Stimulated activated CD8-positive, alpha-beta memory T cell treated with anti-CD3 and anti-CD28 coated beads, Interleukin-7, amount 100 ng/mL, for 1 hour (primary cell): Measurements from ENCODE around the gene MEIKIN.
"Not testable (repeated sequence)": the region's sequence is repeated elsewhere in the genome, so short reads cannot be mapped to it uniquely, and the experiment has no call there.

Experiments
- DNase-seq, 2 donors: peaks; one replicate each; pipeline ENCODE4 v3.0.0-alpha.2; 2020; ENCODE audit warnings: low read depth in 2 of 2

MEIKIN gene

GRCh38 chr5:131906668-131907067, 38.8 kb downstream of the MEIKIN start:
- DNase-seq: no peak

GRCh38 chr5:131902266-131902665, 43.2 kb downstream of the MEIKIN start:
- not testable (repeated sequence) for DNase-seq

DNA sequence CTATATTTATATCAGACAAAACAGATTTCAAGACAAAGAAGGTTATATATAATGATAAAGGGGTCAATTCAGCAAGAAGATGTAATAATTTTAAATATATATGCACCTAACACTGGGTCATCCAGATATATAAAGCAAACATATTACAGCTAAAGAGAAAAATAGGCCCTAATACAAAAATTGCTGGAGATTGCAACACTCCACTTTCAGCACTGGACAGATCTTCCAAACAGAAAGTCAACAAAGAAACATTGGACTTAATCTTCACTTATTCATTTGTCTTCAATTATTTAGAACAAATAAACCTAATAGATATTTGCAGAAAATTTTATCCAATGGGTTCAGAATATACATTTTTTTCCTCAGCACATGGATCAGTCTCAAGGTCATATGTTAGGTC, 45.8 kb downstream of the MEIKIN start:
- DNase-seq: no peak

DNA sequence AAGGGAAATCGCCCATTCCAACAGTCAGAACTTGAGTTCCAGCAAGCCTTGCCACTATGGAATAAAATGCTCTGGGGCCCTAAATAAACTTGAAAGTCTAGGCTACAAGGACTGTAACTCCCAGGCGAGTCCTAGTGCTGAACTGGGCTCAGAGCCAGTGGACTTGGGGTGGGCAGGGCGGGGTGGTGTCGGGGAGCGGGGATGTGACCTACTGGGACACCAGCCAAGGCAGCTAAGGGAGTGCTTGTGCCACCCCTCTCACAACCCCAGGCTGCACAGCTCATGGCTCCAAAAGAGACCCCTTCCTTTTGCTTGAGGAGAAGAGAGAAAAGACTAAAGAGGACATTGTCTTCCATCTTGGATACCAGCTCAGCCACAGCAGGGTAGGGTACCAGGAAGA, 61.5 kb downstream of the MEIKIN start:
- no peak for DNase-seq

GRCh38 chr5:131879705-131880104, 65.8 kb downstream of the MEIKIN start:
- no peak for DNase-seq

DNA sequence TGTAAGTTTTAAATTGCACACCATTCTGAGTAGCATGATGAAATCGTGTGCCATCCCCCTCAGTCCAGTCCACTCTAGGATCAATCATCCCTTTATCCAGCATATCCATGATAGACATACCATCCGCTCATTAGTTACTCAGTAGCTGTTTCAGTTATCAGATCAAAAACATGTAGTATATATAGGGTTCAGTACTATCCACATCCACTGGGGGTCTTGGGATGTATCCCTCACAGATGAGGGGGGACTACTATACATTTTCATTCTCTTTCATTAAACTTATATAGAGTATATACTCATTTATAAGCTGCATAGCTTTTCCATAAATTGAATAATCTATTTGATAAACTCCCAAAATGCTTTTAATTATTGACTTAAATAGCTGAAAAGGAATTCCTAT, 67.6 kb downstream of the MEIKIN start:
- DNase-seq: no peak

DNA sequence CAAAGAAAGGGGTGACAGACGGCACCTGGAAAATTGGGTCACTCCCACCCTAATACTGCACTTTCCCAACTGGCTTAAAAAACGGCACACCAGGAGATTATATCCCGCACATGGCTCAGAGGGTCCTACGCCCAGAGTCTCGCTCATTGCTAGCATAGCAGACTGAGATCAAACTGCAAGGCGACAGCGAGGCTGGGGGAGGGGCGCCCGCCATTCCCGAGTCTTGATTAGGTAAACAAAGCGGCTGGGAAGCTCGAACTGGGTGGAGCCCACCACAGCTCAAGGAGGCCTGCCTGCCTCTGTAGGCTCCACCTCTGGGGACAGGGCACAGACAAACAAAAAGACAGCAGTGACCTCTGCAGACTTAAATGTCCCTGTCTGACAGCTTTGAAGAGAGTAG, 74.2 kb downstream of the MEIKIN start:
- not testable (repeated sequence) for DNase-seq

DNA sequence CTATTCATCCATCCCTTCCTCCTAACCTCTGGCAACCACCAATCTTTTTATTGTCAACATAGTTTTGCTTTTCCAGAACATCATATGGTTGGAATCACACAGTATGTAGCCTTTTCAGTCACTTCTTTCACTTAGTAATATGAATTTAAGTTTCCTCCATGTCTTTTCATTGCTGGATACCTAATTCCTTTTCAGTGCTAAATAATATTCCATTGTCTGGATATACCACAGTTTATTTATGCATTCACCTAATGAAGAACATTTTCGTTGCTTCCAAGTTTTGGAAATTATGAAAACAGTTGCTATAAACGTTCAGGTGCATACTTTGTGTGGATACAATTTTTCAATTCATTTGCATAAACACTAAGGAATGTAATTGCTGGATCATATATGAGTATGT, 77.9 kb downstream of the MEIKIN start:
- no peak for DNase-seq

- no peak for DNase-seq
Measured at GRCh38 chr5:131863700-131864099, 81.8 kb downstream of the MEIKIN start.

GRCh38 chr5:131857388-131857787, 88.1 kb downstream of the MEIKIN start:
- no peak for DNase-seq

DNA sequence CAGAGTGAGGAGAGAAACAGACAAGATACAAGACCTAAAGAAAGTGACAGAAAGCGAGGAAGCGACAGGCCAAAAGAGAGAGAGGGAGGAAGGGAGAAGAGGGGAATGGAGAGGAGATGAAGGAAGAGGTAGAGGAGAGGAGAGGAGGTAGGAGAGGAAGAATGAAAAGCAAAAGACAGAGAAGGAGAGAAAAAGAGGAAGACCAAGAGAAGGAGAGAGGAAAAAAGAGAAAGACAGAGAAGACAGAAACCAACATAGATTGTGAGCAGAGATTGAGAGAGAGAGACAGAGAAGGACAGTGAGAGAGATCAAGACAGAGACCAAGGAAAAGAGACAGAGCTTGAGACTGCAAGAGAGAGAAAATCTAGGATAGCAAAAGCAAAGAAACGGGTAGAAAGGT, 90.0 kb downstream of the MEIKIN start:
- no peak for DNase-seq

DNA sequence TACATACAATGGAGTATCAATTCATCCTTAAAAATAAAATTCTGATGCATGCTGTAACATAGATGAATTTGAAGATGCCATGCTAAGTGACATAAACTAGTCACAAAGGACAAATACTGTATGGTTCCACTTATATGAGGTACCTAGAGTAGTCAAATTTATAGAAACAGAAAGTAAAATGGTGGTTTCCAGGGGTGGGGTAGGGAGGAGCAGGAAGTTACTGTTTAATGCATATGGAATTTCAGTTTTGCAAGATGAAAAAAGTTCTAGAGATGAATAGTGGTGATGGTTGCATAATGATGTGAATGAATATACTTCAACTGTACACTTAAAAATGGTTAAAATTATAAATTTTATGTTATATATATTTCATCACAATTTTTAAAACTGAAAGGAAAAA, 91.3 kb downstream of the MEIKIN start:
- DNase-seq: no peak

DNA sequence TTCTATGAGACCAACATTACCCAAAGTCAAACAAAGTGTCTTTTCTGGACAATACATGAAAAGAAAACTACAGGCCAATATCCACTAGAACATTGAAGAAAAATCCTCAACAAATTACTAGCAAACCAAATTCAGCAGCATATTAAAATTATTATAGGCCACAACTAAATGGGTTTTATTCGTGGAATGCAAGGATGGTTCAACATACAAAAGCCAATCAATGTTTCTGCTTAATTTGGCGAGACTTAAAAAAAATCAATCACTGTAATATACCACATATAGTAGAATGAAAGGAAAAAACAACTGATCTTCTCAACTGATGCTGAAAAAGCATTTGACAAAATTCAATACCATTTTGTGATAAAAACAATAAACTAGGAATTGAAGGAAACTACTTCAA, 96.8 kb downstream of the MEIKIN start:
- no peak for DNase-seq

GRCh38 chr5:131846536-131846935, 98.9 kb downstream of the MEIKIN start:
- DNase-seq: no peak

GRCh38 chr5:131845828-131846227, 99.6 kb downstream of the MEIKIN start:
- no peak for DNase-seq

DNA sequence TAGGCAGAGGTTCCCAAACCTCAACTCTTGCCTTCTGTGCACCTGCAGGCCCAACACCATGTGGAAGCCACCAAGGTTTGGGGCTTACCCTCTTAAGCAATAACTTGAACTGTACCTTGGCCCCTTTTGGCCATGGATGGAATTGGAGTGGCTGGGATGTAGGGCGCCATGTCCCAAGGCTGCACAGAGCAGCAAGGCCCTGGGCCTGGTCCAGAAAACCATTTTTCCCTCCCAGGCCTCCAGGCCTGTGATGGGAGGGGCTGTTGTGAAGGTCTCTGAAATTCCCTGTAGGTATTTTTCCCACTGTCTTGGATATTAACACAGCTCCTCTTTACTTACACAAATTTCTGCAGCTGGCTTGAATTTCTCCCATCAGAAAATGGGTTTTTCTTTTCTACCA, 102.5 kb downstream of the MEIKIN start:
- DNase-seq: not testable (repeated sequence)

GRCh38 chr5:131832702-131833101, 112.8 kb downstream of the MEIKIN start:
- DNase-seq: not testable (repeated sequence)

GRCh38 chr5:131825404-131826013, 120.0 kb downstream of the MEIKIN start:
- no peak for DNase-seq

GRCh38 chr5:131824631-131825030, 120.8 kb downstream of the MEIKIN start:
- DNase-seq: no peak

GRCh38 chr5:131821221-131821620, 124.2 kb downstream of the MEIKIN start:
- no peak for DNase-seq

- no peak for DNase-seq
Measured at GRCh38 chr5:131818001-131818724, 127.3 kb downstream of the MEIKIN start.

- DNase-seq: no peak
Measured at GRCh38 chr5:131814990-131815389, 130.5 kb downstream of the MEIKIN start.

GRCh38 chr5:131812371-131813160, 132.9 kb downstream of the MEIKIN start:
- no peak for DNase-seq
